ENCODE data around the gene PSMA6.

GRCh38 chr14:35262436-35262835, 29.7 kb upstream of the PSMA6 start:
- TF ChIP-seq POLR2A (IDR thresholded peaks at IDR 0.05; ENCODE audit: extremely low read depth, insufficient read length) (no peak), CTCF (IDR thresholded peaks at IDR 0.05; ENCODE audit: low read depth, low read length) (no peak)

All from NB4 (cell line).